ENCODE results near the gene MAPKBP1.

Gene MAPKBP1

GRCh38 chr15:41809121-41809520 lies 34.8 kb downstream of the MAPKBP1 start:
- no peak overlapping the region for H3K4me3 ChIP-seq (ENCODE audit: low read depth, low read length)

GRCh38 chr15:41809526-41810220 lies 35.4 kb downstream of the MAPKBP1 start:
- TF ChIP-seq, protein P1, sequence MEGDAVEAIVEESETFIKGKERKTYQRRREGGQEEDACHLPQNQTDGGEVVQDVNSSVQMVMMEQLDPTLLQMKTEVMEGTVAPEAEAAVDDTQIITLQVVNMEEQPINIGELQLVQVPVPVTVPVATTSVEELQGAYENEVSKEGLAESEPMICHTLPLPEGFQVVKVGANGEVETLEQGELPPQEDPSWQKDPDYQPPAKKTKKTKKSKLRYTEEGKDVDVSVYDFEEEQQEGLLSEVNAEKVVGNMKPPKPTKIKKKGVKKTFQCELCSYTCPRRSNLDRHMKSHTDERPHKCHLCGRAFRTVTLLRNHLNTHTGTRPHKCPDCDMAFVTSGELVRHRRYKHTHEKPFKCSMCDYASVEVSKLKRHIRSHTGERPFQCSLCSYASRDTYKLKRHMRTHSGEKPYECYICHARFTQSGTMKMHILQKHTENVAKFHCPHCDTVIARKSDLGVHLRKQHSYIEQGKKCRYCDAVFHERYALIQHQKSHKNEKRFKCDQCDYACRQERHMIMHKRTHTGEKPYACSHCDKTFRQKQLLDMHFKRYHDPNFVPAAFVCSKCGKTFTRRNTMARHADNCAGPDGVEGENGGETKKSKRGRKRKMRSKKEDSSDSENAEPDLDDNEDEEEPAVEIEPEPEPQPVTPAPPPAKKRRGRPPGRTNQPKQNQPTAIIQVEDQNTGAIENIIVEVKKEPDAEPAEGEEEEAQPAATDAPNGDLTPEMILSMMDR (IDR thresholded peaks at IDR 0.05; ENCODE audit: borderline replicate concordance, insufficient read depth, low read depth, low read length): no peak
- no peak overlapping the region for H3K4me3 ChIP-seq (ENCODE audit: low read depth, low read length)

More at GRCh38 chr15:41809121-41809520, 34.8 kb downstream of the MAPKBP1 start:
- TF ChIP-seq, protein P1 (IDR thresholded peaks at IDR 0.05; ENCODE audit: borderline replicate concordance, insufficient read depth, low read depth, low read length): no peak

GRCh38 chr15:41810651-41811431 lies 36.6 kb downstream of the MAPKBP1 start:
- TF ChIP-seq, protein P1 (IDR thresholded peaks at IDR 0.05; ENCODE audit: borderline replicate concordance, insufficient read depth, low read depth, low read length): 0 out of 2 replicates have a peak, but pooled peaks have one; percentile 14
- H3K4me3 ChIP-seq (ENCODE audit: low read depth, low read length): no peak overlapping the region

- H3K4me3 ChIP-seq (ENCODE audit: low read depth, low read length): no peak overlapping the region
- TF ChIP-seq, protein P1 (IDR thresholded peaks at IDR 0.05; ENCODE audit: borderline replicate concordance, insufficient read depth, low read depth, low read length): peak; percentile 88
Observed at GRCh38 chr15:41811432-41812195, 37.3 kb downstream of the MAPKBP1 start.

- no peak overlapping the region for H3K4me3 ChIP-seq (ENCODE audit: low read depth, low read length)
- TF ChIP-seq, protein P1 (IDR thresholded peaks at IDR 0.05; ENCODE audit: borderline replicate concordance, insufficient read depth, low read depth, low read length): no peak
Observed at GRCh38 chr15:41812820-41813375, 38.6 kb downstream of the MAPKBP1 start.

GRCh38 chr15:41813426-41813825 lies 39.1 kb downstream of the MAPKBP1 start:
- TF ChIP-seq, protein P1 (IDR thresholded peaks at IDR 0.05; ENCODE audit: borderline replicate concordance, insufficient read depth, low read depth, low read length): no peak
- H3K4me3 ChIP-seq (ENCODE audit: low read depth, low read length): no peak overlapping the region

Measured in GM12875 (cell line).